NB4 (cell line): Measurements from ENCODE around the gene CLEC2A.
"Not testable (repeated sequence)": the region's sequence is repeated elsewhere in the genome, so short reads cannot be mapped to it uniquely, and the experiment has no call there.

Source experiments
- DNase-seq: peaks from one replicate; pipeline ENCODE4 v3.0.0; 2010; ENCODE audit warnings: low read depth
- H3K4me3 ChIP-seq: one replicate; pipeline ENCODE4 v1.5.1; 2011; ENCODE audit warnings: mild to moderate bottlenecking, low read depth, low read length, moderate library complexity
- CTCF ChIP-seq: IDR thresholded peaks from one replicate; pipeline ENCODE4 v1.5.1; 2012; ENCODE audit warnings: low read depth, low read length
- MAX ChIP-seq: IDR thresholded peaks from 2 replicates; pipeline ENCODE4 v1.6.1; 2011; ENCODE audit warnings: low read depth, low read length
- MYC ChIP-seq: IDR thresholded peaks from 2 replicates; pipeline ENCODE4 v1.6.1; 2011; ENCODE audit warnings: low read depth, low read length
- POLR2A ChIP-seq: IDR thresholded peaks from 2 replicates; pipeline ENCODE4 v1.6.1; 2011; ENCODE audit warnings: mild to moderate bottlenecking; ENCODE audit not compliant: insufficient read length; ENCODE audit errors: extremely low read depth

The CLEC2A gene

GRCh38 chr12:9971181-9971580, 39.0 kb upstream of the CLEC2A start, which contains the start of gene CLEC12A:
CLEC12A (plus strand) TSS chr12:9971409; CDS start chr12:9971597, 188 bp downstream.
- no peak within 1 kb of the TSS for H3K4me3 ChIP-seq
- no peak for TF ChIP-seq MAX
- no peak for TF ChIP-seq CTCF
- TF ChIP-seq MYC, result no peak
- no peak for TF ChIP-seq POLR2A
- DNase-seq, result peak; percentile 58

GRCh38 chr12:9969673-9970072, 37.5 kb upstream of the CLEC2A start:
- DNase-seq, result no peak
- no peak for TF ChIP-seq MYC
- no peak for TF ChIP-seq MAX
- no peak for TF ChIP-seq CTCF
- no peak for TF ChIP-seq POLR2A
- H3K4me3 ChIP-seq, result no peak overlapping the region

- H3K4me3 ChIP-seq, result no peak overlapping the region
- no peak for DNase-seq
- TF ChIP-seq CTCF (no peak), MYC (no peak), POLR2A (no peak), MAX (no peak)
These were observed 29.7 kb upstream of the CLEC2A start for GRCh38 chr12:9961901-9962300.

GRCh38 chr12:9961106-9961505, 28.9 kb upstream of the CLEC2A start:
- DNase-seq, result no peak
- no peak for TF ChIP-seq POLR2A
- TF ChIP-seq MAX, result no peak
- TF ChIP-seq MYC, result no peak
- no peak for TF ChIP-seq CTCF
- H3K4me3 ChIP-seq, result no peak overlapping the region

GRCh38 chr12:9960590-9960989, 28.4 kb upstream of the CLEC2A start:
- H3K4me3 ChIP-seq, result no peak overlapping the region
- DNase-seq, result no peak
- TF ChIP-seq MAX (no peak), CTCF (no peak), MYC (no peak), POLR2A (no peak)

- DNase-seq, result no peak
- TF ChIP-seq MAX, result no peak
- TF ChIP-seq MYC, result no peak
- TF ChIP-seq POLR2A, result no peak
- no peak for TF ChIP-seq CTCF
These were observed 25.7 kb upstream of the CLEC2A start for GRCh38 chr12:9957834-9958233.

GRCh38 chr12:9952954-9953729, 21.0 kb upstream of the CLEC2A start:
- not testable (repeated sequence) for H3K4me3 ChIP-seq, DNase-seq

More at GRCh38 chr12:9957834-9958233, 25.7 kb upstream of the CLEC2A start:
- no peak overlapping the region for H3K4me3 ChIP-seq
